Lower leg skin (tissue), 4 donors: ENCODE measurements around the gene KLKB1. TPM values are rescaled to one million over a fixed set of nuclear protein-coding genes. Genes with fewer than 3 reads are reported as not detected.
"Not testable (repeated sequence)": the region's sequence is repeated elsewhere in the genome, so short reads cannot be mapped to it uniquely, and the experiment has no call there.

ENCODE experiments used
- DNase-seq, 2 donors: peaks; one replicate each; pipeline ENCODE4 v3.0.0-alpha.2; 2019; ENCODE audit warnings: low spot score in 2 of 2
- H3K4me3 ChIP-seq: fragments of 200-600 bp; sonication (generic); 2 replicates; pipeline ENCODE4 v1.5.1; 2017; ENCODE audit warnings: mild to moderate bottlenecking, low read depth; ENCODE audit not compliant: poor library complexity, severe bottlenecking
- CTCF ChIP-seq, 3 donors: fragments of 450-650 bp; IDR thresholded peaks; one replicate each; pipeline ENCODE4 v1.5.1; 2016; ENCODE audit warnings: antibody characterized with exemption in 3 of 3, mild to moderate bottlenecking in 3 of 3, moderate library complexity in 2 of 3
- POLR2A ChIP-seq, 2 donors: fragments of 450-650 bp; IDR thresholded peaks; one replicate each; pipeline ENCODE4 v1.6.1; 2016 to 2017; ENCODE audit warnings: antibody characterized with exemption in 2 of 2, mild to moderate bottlenecking in 1 of 2, moderate library complexity in 1 of 2
- WGBS, 2 donors: methylation state at CpG; one replicate each; pipeline ENCODE4 v1.1.5; 2018; 5-methylcytosine and 5-hydroxymethylcytosine counted together
- intact Hi-C: fragments of 100-400 bp; cut with DNase I; formaldehyde crosslinking; loops from one replicate; pipeline ENCODE4 v1.15.0; 2023; ENCODE audit warnings: low total_unique reads
- total RNA-seq, 4 donors: library from RNA; depleted of rRNA; stranded (reverse); fragments of >200 nt; gene quantifications; one replicate each; pipeline ENCODE4 v1.1.0, GENCODE V29; 2016

Gene KLKB1
- total RNA-seq, 4 donors from 2014 or later = 0.26 TPM; not detected in 3

GRCh38 chr4:186260117-186260503, 32.8 kb downstream of the KLKB1 start:
- no peak overlapping the region for H3K4me3 ChIP-seq
- DNase-seq = no peak
- TF ChIP-seq CTCF (IDR thresholded peaks at IDR 0.05) (no peak), POLR2A (IDR thresholded peaks at IDR 0.05) (no peak)
- 76 to 77% methylated on average over 6 of the region's 6 CpGs for WGBS, 2 donors
- intact Hi-C loops = no loop called here

- WGBS, 2 donors = 49 to 64% methylated on average over 11 to 12 of the region's 12 CpGs
- TF ChIP-seq CTCF (IDR thresholded peaks at IDR 0.05) = no peak
- TF ChIP-seq POLR2A (IDR thresholded peaks at IDR 0.05) = no peak
- intact Hi-C loops = no loop called here
- no peak overlapping the region for H3K4me3 ChIP-seq
- DNase-seq = no peak
These were observed 33.5 kb downstream of the KLKB1 start for GRCh38 chr4:186260504-186261448.

- TF ChIP-seq CTCF (IDR thresholded peaks at IDR 0.05) (no peak), POLR2A (IDR thresholded peaks at IDR 0.05) (no peak)
- no peak for DNase-seq
- intact Hi-C loops = no loop called here
- no peak overlapping the region for H3K4me3 ChIP-seq
- WGBS, 2 donors = 61 to 76% methylated on average over 7 of the region's 7 CpGs
These were observed 37.4 kb downstream of the KLKB1 start for GRCh38 chr4:186264660-186265059.

- WGBS, 2 donors = 93 to 96% methylated on average over 11 of the region's 11 CpGs
- intact Hi-C loops, DNase-seq: not testable (repeated sequence)
These were observed 37.9 kb downstream of the KLKB1 start for GRCh38 chr4:186265250-186265649.

GRCh38 chr4:186265683-186266652, 38.7 kb downstream of the KLKB1 start, which contains the start of gene F11:
TSS of gene F11 (plus strand) at chr4:186266189. CDS start at chr4:186267137, 948 bp downstream.
- H3K4me3 ChIP-seq = no peak within 1 kb of the TSS
- 68 to 70% methylated on average over 10 of the region's 10 CpGs for WGBS, 2 donors
- no peak for TF ChIP-seq POLR2A (IDR thresholded peaks at IDR 0.05)
- TF ChIP-seq CTCF (IDR thresholded peaks at IDR 0.05) = no peak
- no peak for DNase-seq
- intact Hi-C loops = no loop called here

More at GRCh38 chr4:186265250-186265649, 37.9 kb downstream of the KLKB1 start:
- not testable (repeated sequence) for H3K4me3 ChIP-seq
